Erythroblast (primary cell): ENCODE data around the gene FBXO36.

Experiments used
- GATA1 ChIP-seq: IDR thresholded peaks from 2 replicates; pipeline ENCODE4 v1.6.1; 2011; ENCODE audit warnings: low read depth, mild to moderate bottlenecking, control low read depth, low read length, moderate library complexity
- POLR2A ChIP-seq: IDR thresholded peaks from 2 replicates; pipeline ENCODE4 v1.6.1; 2011; ENCODE audit warnings: mild to moderate bottlenecking, low read length

DNA sequence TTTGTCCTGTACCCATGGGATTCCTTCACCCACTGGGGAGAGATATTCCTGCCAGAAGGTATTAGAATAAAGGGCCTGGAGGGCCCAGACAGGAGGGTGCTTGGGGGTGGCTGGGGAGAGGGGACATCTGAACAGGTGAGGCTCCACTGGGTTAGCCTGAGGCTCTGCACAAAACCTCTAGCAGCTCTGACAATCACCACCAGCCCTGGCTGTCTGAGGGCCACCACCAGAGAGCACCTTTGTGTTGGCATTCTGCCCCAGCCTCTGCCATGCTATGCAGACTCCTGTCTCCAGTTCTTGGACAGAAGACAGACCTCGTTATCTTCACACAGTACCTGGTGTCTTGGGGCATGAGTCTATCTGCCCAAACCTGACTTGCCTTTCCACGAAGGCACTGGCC lies 121.2 kb downstream of the FBXO36 start:
- no peak for TF ChIP-seq POLR2A
- no peak for TF ChIP-seq GATA1
